Lower leg skin (tissue), 4 donors: Measurements from ENCODE around the gene MPP3. TPM values are rescaled to one million over a fixed set of nuclear protein-coding genes. Genes with fewer than 3 reads are reported as not detected.
A peak's percentile ranks its signal among the peaks of the same experiment; 100 is the strongest.

Source experiments
- DNase-seq, 2 donors: peaks; one replicate each; pipeline ENCODE4 v3.0.0-alpha.2; 2019; ENCODE audit warnings: low spot score in 2 of 2
- H3K4me3 ChIP-seq: fragments of 200-600 bp; sonication (generic); 2 replicates; pipeline ENCODE4 v1.5.1; 2017; ENCODE audit warnings: mild to moderate bottlenecking, low read depth; ENCODE audit not compliant: poor library complexity, severe bottlenecking
- POLR2A ChIP-seq, 2 donors: fragments of 450-650 bp; IDR thresholded peaks; one replicate each; pipeline ENCODE4 v1.6.1; 2016 to 2017; ENCODE audit warnings: antibody characterized with exemption in 2 of 2, mild to moderate bottlenecking in 1 of 2, moderate library complexity in 1 of 2
- WGBS, 2 donors: methylation state at CpG; one replicate each; pipeline ENCODE4 v1.1.5; 2018; 5-methylcytosine and 5-hydroxymethylcytosine counted together
- intact Hi-C: fragments of 100-400 bp; cut with DNase I; formaldehyde crosslinking; loops from one replicate; pipeline ENCODE4 v1.15.0; 2023; ENCODE audit warnings: low total_unique reads
- total RNA-seq, 4 donors: library from RNA; depleted of rRNA; stranded (reverse); fragments of >200 nt; gene quantifications; one replicate each; pipeline ENCODE4 v1.1.0, GENCODE V29; 2016
- TF ChIP-seq, protein P1 (sequence below), 3 donors: fragments of 450-650 bp; IDR thresholded peaks; one replicate each; pipeline ENCODE4 v1.5.1; 2016; ENCODE audit warnings: antibody characterized with exemption in 3 of 3, mild to moderate bottlenecking in 3 of 3, moderate library complexity in 2 of 3

MPP3 gene
- total RNA-seq, 4 donors from 2014 or later: 1.9 to 8.9 (median 6.3) TPM

GRCh38 chr17:43771463-43771862 is 61.5 kb downstream of the MPP3 start:
- WGBS, 2 donors: 91 to 94% methylated on average over 9 of the region's 9 CpGs
- intact Hi-C loops: no loop called here
- H3K4me3 ChIP-seq: no peak overlapping the region
- TF ChIP-seq, protein P1, sequence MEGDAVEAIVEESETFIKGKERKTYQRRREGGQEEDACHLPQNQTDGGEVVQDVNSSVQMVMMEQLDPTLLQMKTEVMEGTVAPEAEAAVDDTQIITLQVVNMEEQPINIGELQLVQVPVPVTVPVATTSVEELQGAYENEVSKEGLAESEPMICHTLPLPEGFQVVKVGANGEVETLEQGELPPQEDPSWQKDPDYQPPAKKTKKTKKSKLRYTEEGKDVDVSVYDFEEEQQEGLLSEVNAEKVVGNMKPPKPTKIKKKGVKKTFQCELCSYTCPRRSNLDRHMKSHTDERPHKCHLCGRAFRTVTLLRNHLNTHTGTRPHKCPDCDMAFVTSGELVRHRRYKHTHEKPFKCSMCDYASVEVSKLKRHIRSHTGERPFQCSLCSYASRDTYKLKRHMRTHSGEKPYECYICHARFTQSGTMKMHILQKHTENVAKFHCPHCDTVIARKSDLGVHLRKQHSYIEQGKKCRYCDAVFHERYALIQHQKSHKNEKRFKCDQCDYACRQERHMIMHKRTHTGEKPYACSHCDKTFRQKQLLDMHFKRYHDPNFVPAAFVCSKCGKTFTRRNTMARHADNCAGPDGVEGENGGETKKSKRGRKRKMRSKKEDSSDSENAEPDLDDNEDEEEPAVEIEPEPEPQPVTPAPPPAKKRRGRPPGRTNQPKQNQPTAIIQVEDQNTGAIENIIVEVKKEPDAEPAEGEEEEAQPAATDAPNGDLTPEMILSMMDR (IDR thresholded peaks at IDR 0.05): no peak
- no peak for TF ChIP-seq POLR2A (IDR thresholded peaks at IDR 0.05)
- no peak for DNase-seq

DNA sequence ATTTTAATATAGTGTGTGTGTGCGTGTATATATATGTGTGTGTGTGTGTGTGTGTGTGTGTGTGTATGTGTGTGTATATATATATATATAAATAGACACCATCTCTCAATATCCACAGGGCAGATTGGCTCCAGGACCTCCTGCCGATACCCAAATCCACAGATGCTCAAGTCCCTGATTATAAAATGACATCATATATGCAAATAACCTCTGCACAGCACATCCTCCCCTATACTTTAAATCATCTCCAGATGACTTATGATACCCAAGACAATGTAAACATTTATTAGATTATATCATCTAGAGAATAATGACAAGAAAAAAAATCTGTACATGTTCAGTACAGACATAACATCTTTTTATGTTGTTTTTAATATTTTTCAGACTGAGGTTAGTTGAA is 62.0 kb downstream of the MPP3 start:
- intact Hi-C loops: no loop called here
- WGBS, 2 donors: 85 to 91% methylated on average over 2 of the region's 2 CpGs
- TF ChIP-seq, protein P1 (IDR thresholded peaks at IDR 0.05): no peak
- no peak for TF ChIP-seq POLR2A (IDR thresholded peaks at IDR 0.05)
- no peak for DNase-seq
- no peak overlapping the region for H3K4me3 ChIP-seq

DNA sequence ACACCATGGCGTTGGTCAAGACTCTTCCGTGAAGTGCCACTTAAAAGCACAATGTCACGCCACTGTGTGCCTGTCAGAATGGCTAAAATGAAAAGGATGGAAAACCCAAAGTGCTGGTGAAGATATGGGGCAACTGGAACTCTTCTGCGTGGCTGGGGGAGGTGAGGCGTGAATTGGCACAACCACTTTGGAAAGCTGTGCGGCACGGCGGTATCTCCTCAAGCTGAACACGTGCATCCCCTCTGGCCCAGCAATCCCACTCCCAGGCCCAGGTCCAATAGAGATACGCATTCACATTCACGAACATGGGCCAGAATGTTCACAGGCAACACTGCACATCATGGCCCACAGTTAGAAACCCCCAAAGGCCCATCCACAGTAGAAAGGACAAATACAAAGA is 63.1 kb downstream of the MPP3 start:
- H3K4me3 ChIP-seq: no peak overlapping the region
- no peak for DNase-seq
- TF ChIP-seq, protein P1 (IDR thresholded peaks at IDR 0.05): no peak
- intact Hi-C loops: no loop called here
- 91 to 93% methylated on average over 11 of the region's 11 CpGs for WGBS, 2 donors

GRCh38 chr17:43769426-43769825 is 63.5 kb downstream of the MPP3 start:
- no peak overlapping the region for H3K4me3 ChIP-seq
- peak in 1 of 2 donors; percentile 77 for DNase-seq
- WGBS, 2 donors: 87 to 90% methylated on average over 15 to 16 of the region's 16 CpGs
- intact Hi-C loops: no loop called here
- TF ChIP-seq POLR2A (IDR thresholded peaks at IDR 0.05): no peak
- TF ChIP-seq, protein P1 (IDR thresholded peaks at IDR 0.05): no peak

GRCh38 chr17:43768943-43769342 is 64.0 kb downstream of the MPP3 start:
- no peak for DNase-seq
- intact Hi-C loops: no loop called here
- H3K4me3 ChIP-seq: no peak overlapping the region
- WGBS, 2 donors: 88 to 90% methylated on average over 7 of the region's 7 CpGs
- TF ChIP-seq, protein P1 (IDR thresholded peaks at IDR 0.05): no peak
- TF ChIP-seq POLR2A (IDR thresholded peaks at IDR 0.05): no peak

- WGBS, 2 donors: 37 to 47% methylated on average over 9 of the region's 9 CpGs
- intact Hi-C loops: no loop called here
- TF ChIP-seq, protein P1 (IDR thresholded peaks at IDR 0.05): no peak
Measured at GRCh38 chr17:43768382-43768781, 64.6 kb downstream of the MPP3 start.

More at GRCh38 chr17:43768382-43768781, 64.6 kb downstream of the MPP3 start:
- peak; percentile 60 to 90 for DNase-seq
- no peak overlapping the region for H3K4me3 ChIP-seq
